ENCODE measurements around the gene NECTIN4.

The NECTIN4 gene

DNA sequence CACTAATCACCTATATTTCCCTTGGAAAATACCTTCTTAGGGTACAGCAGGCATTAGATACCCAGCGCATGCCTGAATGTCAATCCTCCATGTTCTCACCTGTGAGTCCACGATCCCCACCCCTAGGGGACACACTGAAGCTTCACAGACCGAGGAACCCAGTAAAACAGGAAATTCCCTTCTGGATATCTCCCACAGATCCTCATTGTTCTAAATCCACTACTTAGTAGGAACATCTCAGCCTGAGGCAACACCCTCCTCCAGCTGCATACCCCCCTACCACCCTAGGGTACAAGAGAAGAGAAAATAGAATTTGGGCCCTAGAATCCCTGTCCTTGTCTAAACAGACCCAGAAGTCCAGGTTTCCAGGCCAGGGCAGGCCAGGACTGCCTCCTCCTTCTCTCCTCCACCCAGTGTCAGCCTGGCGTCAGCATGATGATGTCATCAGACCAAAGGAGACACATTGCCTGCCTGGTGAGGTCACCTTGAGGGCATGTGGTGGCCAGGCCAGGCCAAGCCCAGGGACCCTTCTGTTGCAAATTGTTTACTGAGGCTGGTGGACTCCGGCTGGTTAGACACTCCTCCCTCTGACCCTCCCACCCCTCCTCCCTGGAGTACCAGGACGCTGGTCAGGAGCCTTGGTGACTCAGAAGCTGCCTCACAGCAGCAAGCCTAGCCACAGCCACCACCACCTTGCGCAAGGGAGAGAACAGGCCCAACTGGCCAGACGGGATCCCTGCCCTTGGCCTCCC is 6.2 kb downstream of the NECTIN4 start:
- ATAC-seq (ENCODE audit: insufficient read depth, low read depth), result no peak
- TF ChIP-seq, protein P1, sequence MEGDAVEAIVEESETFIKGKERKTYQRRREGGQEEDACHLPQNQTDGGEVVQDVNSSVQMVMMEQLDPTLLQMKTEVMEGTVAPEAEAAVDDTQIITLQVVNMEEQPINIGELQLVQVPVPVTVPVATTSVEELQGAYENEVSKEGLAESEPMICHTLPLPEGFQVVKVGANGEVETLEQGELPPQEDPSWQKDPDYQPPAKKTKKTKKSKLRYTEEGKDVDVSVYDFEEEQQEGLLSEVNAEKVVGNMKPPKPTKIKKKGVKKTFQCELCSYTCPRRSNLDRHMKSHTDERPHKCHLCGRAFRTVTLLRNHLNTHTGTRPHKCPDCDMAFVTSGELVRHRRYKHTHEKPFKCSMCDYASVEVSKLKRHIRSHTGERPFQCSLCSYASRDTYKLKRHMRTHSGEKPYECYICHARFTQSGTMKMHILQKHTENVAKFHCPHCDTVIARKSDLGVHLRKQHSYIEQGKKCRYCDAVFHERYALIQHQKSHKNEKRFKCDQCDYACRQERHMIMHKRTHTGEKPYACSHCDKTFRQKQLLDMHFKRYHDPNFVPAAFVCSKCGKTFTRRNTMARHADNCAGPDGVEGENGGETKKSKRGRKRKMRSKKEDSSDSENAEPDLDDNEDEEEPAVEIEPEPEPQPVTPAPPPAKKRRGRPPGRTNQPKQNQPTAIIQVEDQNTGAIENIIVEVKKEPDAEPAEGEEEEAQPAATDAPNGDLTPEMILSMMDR (IDR thresholded peaks at IDR 0.05; ENCODE audit: borderline replicate concordance, extremely low read depth, low read length, poor library complexity, severe bottlenecking), result no peak
- no peak for TF ChIP-seq EZH2 (IDR thresholded peaks at IDR 0.05; ENCODE audit: borderline replicate concordance, low read depth, low read length, severe bottlenecking)
- no peaks in the 10 kb centered on the region for H4K20me1 ChIP-seq (ENCODE audit: insufficient read depth, low read length)
- no peaks in the 10 kb centered on the region for H3K4me1 ChIP-seq (ENCODE audit: insufficient read depth, low read length)
- H3K27ac ChIP-seq (ENCODE audit: low read length), result no peak overlapping the region
- no peak overlapping the region for H3K9ac ChIP-seq (ENCODE audit: low read depth, low read length)
- H2AFZ ChIP-seq (ENCODE audit: low read depth, low read length), result no peak overlapping the region
- no peak for DNase-seq
- no peak overlapping the region for H3K4me3 ChIP-seq (ENCODE audit: low read depth in 1 of 2, low read length in 2 of 2)
- no peaks in the 10 kb centered on the region for H3K27me3 ChIP-seq (ENCODE audit: insufficient read depth, low read length, poor library complexity)
- H3K79me2 ChIP-seq (ENCODE audit: insufficient read depth, low read length), result no peaks in the 10 kb centered on the region
- H3K9me3 ChIP-seq (ENCODE audit: insufficient read depth, low read length, severe bottlenecking), result no peaks in the 10 kb centered on the region
- no peaks in the 10 kb centered on the region for H3K36me3 ChIP-seq (ENCODE audit: insufficient read depth, low read length)
- H3K4me2 ChIP-seq (ENCODE audit: insufficient read depth, low read length), result no peak overlapping the region

DNA sequence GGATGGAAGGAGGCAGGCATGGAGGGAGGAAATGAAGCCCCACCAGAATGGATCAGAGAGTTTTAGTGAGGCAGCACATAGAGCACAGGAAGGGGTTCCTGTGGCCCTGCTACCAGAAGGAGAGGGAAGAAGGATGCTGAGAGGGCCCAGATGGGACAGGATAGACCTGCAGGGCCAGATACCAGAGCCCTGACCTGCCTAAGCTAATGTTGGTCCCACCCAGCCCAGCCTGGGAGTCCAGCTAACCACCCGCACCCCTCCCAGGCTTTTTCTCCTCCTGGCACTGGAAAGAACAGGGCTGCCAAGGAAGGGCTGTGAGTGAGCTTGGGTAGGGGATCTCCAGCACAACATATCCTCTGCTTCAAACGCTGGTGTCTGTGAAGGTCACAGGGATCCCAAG is 6.9 kb downstream of the NECTIN4 start:
- Histone ChIP-seq H4K20me1 (ENCODE audit: insufficient read depth, low read length) (no peaks in the 10 kb centered on the region), H3K4me2 (ENCODE audit: insufficient read depth, low read length) (no peak overlapping the region), H2AFZ (ENCODE audit: low read depth, low read length) (no peak overlapping the region), H3K4me1 (ENCODE audit: insufficient read depth, low read length) (no peaks in the 10 kb centered on the region), H3K4me3 (ENCODE audit: low read depth in 1 of 2, low read length in 2 of 2) (no peak overlapping the region), H3K9ac (ENCODE audit: low read depth, low read length) (no peak overlapping the region), H3K36me3 (ENCODE audit: insufficient read depth, low read length) (no peaks in the 10 kb centered on the region), H3K27me3 (ENCODE audit: insufficient read depth, low read length, poor library complexity) (no peaks in the 10 kb centered on the region), H3K79me2 (ENCODE audit: insufficient read depth, low read length) (no peaks in the 10 kb centered on the region), H3K27ac (ENCODE audit: low read length) (no peak overlapping the region), H3K9me3 (ENCODE audit: insufficient read depth, low read length, severe bottlenecking) (no peaks in the 10 kb centered on the region)
- DNase-seq (no peak), ATAC-seq (ENCODE audit: insufficient read depth, low read depth) (no peak)
- TF ChIP-seq EZH2 (IDR thresholded peaks at IDR 0.05; ENCODE audit: borderline replicate concordance, low read depth, low read length, severe bottlenecking), result no peak
- TF ChIP-seq, protein P1 (IDR thresholded peaks at IDR 0.05; ENCODE audit: borderline replicate concordance, extremely low read depth, low read length, poor library complexity, severe bottlenecking), result no peak

DNA sequence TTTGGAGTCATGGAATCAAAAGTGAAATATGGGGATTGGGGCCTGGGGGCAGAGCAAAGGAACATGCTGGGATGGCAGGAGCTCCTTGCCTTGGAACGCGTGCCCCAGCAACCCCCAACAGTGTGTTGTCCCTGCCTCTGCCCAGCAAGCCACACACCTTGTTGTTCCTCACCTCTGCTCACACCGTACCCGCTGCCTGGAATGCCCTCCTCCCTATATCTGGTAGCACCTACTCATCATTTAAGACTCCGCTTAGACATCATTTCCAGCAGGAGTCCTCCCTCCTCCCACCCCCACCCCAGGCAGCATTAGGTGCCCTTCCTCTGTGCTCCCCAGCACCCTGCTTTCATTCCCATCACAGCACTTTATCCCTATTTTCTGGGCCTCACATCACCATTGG is 7.8 kb downstream of the NECTIN4 start:
- H2AFZ ChIP-seq (ENCODE audit: low read depth, low read length), result no peak overlapping the region
- H3K4me3 ChIP-seq (ENCODE audit: low read depth in 1 of 2, low read length in 2 of 2), result no peak overlapping the region
- no peaks in the 10 kb centered on the region for H4K20me1 ChIP-seq (ENCODE audit: insufficient read depth, low read length)
- no peaks in the 10 kb centered on the region for H3K27me3 ChIP-seq (ENCODE audit: insufficient read depth, low read length, poor library complexity)
- no peak overlapping the region for H3K27ac ChIP-seq (ENCODE audit: low read length)
- H3K9ac ChIP-seq (ENCODE audit: low read depth, low read length), result no peak overlapping the region
- no peaks in the 10 kb centered on the region for H3K9me3 ChIP-seq (ENCODE audit: insufficient read depth, low read length, severe bottlenecking)
- no peak for ATAC-seq (ENCODE audit: insufficient read depth, low read depth)
- H3K4me2 ChIP-seq (ENCODE audit: insufficient read depth, low read length), result no peak overlapping the region
- no peaks in the 10 kb centered on the region for H3K79me2 ChIP-seq (ENCODE audit: insufficient read depth, low read length)
- no peaks in the 10 kb centered on the region for H3K4me1 ChIP-seq (ENCODE audit: insufficient read depth, low read length)
- TF ChIP-seq EZH2 (IDR thresholded peaks at IDR 0.05; ENCODE audit: borderline replicate concordance, low read depth, low read length, severe bottlenecking), result no peak
- TF ChIP-seq, protein P1 (IDR thresholded peaks at IDR 0.05; ENCODE audit: borderline replicate concordance, extremely low read depth, low read length, poor library complexity, severe bottlenecking), result no peak
- no peaks in the 10 kb centered on the region for H3K36me3 ChIP-seq (ENCODE audit: insufficient read depth, low read length)
- DNase-seq, result no peak
